Measurements from ENCODE around the gene FHL3. TPM values are rescaled to one million over a fixed set of nuclear protein-coding genes. Genes with fewer than 3 reads are reported as not detected.
"Not testable (repeated sequence)": the region's sequence is repeated elsewhere in the genome, so short reads cannot be mapped to it uniquely, and the experiment has no call there.

FHL3 gene
- total RNA-seq, 2 experiments from 2014 or later: 9.8 to 9.9 TPM

GRCh38 chr1:38043036-38043747 is 37.9 kb upstream of the FHL3 start:
- H3K9me3 Mint-ChIP-seq: no peaks in the 10 kb centered on the region
- H3K4me1 Mint-ChIP-seq: peaks cover 7% of the 10 kb centered on the region
- POLR2A ChIA-PET: no interaction called here
- H3K27me3 Mint-ChIP-seq: peaks cover 56% of the 10 kb centered on the region
- CTCF ChIA-PET: interaction anchor here (0.6 kb wide), 1 partner anchor 136 kb away, joined by 5 read pairs; no protein-coding TSS in a partner anchor
- DNase-seq: no peak
- H3K36me3 Mint-ChIP-seq (ENCODE audit: low read depth): no peaks in the 10 kb centered on the region
- H3K4me3 Mint-ChIP-seq: no peak overlapping the region
- H3K27ac Mint-ChIP-seq: no peak overlapping the region

- Mint-ChIP-seq H3K27me3 (peaks cover 46% of the 10 kb centered on the region), H3K36me3 (ENCODE audit: low read depth) (no peaks in the 10 kb centered on the region), H3K4me1 (peaks cover 5% of the 10 kb centered on the region), H3K4me3 (no peak overlapping the region), H3K27ac (no peak overlapping the region), H3K9me3 (no peaks in the 10 kb centered on the region)
- DNase-seq: no peak
- POLR2A ChIA-PET: no interaction called here
- CTCF ChIA-PET: interaction anchor here (0.5 to 1.3 kb wide), 3 partner anchors 13 to 53 kb away, joined by 3 to 5 read pairs (median 4); no protein-coding TSS in a partner anchor
Observed at GRCh38 chr1:38041936-38042834, 36.9 kb upstream of the FHL3 start.

GRCh38 chr1:38039331-38040088 is 34.2 kb upstream of the FHL3 start:
- Mint-ChIP-seq H3K4me1 (peaks cover 4% of the 10 kb centered on the region), H3K27ac (no peak overlapping the region), H3K4me3 (no peak overlapping the region), H3K27me3 (peaks cover 40% of the 10 kb centered on the region), H3K9me3 (no peaks in the 10 kb centered on the region), H3K36me3 (ENCODE audit: low read depth) (no peaks in the 10 kb centered on the region)
- DNase-seq: no peak
- ChIA-PET CTCF (interaction anchor here (1.4 kb wide), 1 partner anchor 9 kb away, joined by 4 read pairs; no protein-coding TSS in a partner anchor), POLR2A (no interaction called here)

- DNase-seq: no peak
- Mint-ChIP-seq H3K4me3 (no peak overlapping the region), H3K27me3 (peaks cover 34% of the 10 kb centered on the region), H3K4me1 (peaks cover under 1% of the 10 kb centered on the region), H3K9me3 (no peaks in the 10 kb centered on the region), H3K36me3 (ENCODE audit: low read depth) (no peaks in the 10 kb centered on the region), H3K27ac (no peak overlapping the region)
- POLR2A ChIA-PET: no interaction called here
- CTCF ChIA-PET: interaction anchor here (1.4 kb wide), 1 partner anchor 9 kb away, joined by 4 read pairs; no protein-coding TSS in a partner anchor
Observed at GRCh38 chr1:38038861-38039260, 33.5 kb upstream of the FHL3 start.

GRCh38 chr1:38037221-38037939 is 32.1 kb upstream of the FHL3 start:
- ChIA-PET POLR2A (no interaction called here), CTCF (no interaction called here)
- no peak for DNase-seq

GRCh38 chr1:38034871-38035270 is 29.6 kb upstream of the FHL3 start:
- Mint-ChIP-seq H3K4me1 (peaks cover 14% of the 10 kb centered on the region), H3K27ac (no peak overlapping the region), H3K27me3 (peaks cover 3% of the 10 kb centered on the region), H3K9me3 (no peaks in the 10 kb centered on the region), H3K36me3 (ENCODE audit: low read depth) (no peaks in the 10 kb centered on the region), H3K4me3 (no peak overlapping the region)
- no peak for DNase-seq
- ChIA-PET CTCF (no interaction called here), POLR2A (no interaction called here)

More at GRCh38 chr1:38037221-38037939, 32.1 kb upstream of the FHL3 start:
- H3K4me3 Mint-ChIP-seq: no peak overlapping the region
- no peaks in the 10 kb centered on the region for H3K4me1 Mint-ChIP-seq
- H3K9me3 Mint-ChIP-seq: no peaks in the 10 kb centered on the region
- H3K27me3 Mint-ChIP-seq: peaks cover 22% of the 10 kb centered on the region
- H3K27ac Mint-ChIP-seq: no peak overlapping the region
- H3K36me3 Mint-ChIP-seq (ENCODE audit: low read depth): no peaks in the 10 kb centered on the region

- not testable (repeated sequence) for DNase-seq; H3K4me3 Mint-ChIP-seq; H3K27ac Mint-ChIP-seq; H3K9me3 Mint-ChIP-seq; H3K27me3 Mint-ChIP-seq; H3K36me3 Mint-ChIP-seq (ENCODE audit: low read depth)
- POLR2A ChIA-PET: interaction anchor here (0.7 kb wide), 1 partner anchor 1737 kb away, joined by 8 read pairs; no protein-coding TSS in a partner anchor
- H3K4me1 Mint-ChIP-seq: peaks cover 33% of the 10 kb centered on the region
- CTCF ChIA-PET: interaction anchor here (0.7 to 1.9 kb wide), 3 partner anchors 154 to 803 kb away, joined by 3 to 5 read pairs (median 3); no protein-coding TSS in a partner anchor
Observed at GRCh38 chr1:38032992-38033391, 27.7 kb upstream of the FHL3 start.

GRCh38 chr1:38031513-38031866 is 26.2 kb upstream of the FHL3 start:
- Mint-ChIP-seq H3K9me3 (no peaks in the 10 kb centered on the region), H3K27ac (no peak overlapping the region), H3K36me3 (ENCODE audit: low read depth) (no peaks in the 10 kb centered on the region), H3K27me3 (no peaks in the 10 kb centered on the region), H3K4me3 (no peak overlapping the region), H3K4me1 (peaks cover 47% of the 10 kb centered on the region)
- DNase-seq: no peak
- POLR2A ChIA-PET: no interaction called here
- CTCF ChIA-PET: no interaction called here

GRCh38 chr1:38030596-38031512 is 25.5 kb upstream of the FHL3 start:
- no peaks in the 10 kb centered on the region for H3K36me3 Mint-ChIP-seq (ENCODE audit: low read depth)
- peak overlapping the region; percentile 80 for H3K27ac Mint-ChIP-seq
- H3K4me1 Mint-ChIP-seq: peaks cover 47% of the 10 kb centered on the region
- POLR2A ChIA-PET: interaction anchor here (0.7 kb wide), 1 partner anchor 338 kb away, joined by 3 read pairs; no protein-coding TSS in a partner anchor
- DNase-seq: no peak
- H3K27me3 Mint-ChIP-seq: no peaks in the 10 kb centered on the region
- H3K4me3 Mint-ChIP-seq: no peak overlapping the region
- H3K9me3 Mint-ChIP-seq: no peaks in the 10 kb centered on the region
- CTCF ChIA-PET: interaction anchor here (0.5 to 2.2 kb wide), 4 partner anchors 9 to 864 kb away, joined by 3 to 6 read pairs (median 4); no protein-coding TSS in a partner anchor

GRCh38 chr1:38029685-38030511 is 24.6 kb upstream of the FHL3 start:
- CTCF ChIA-PET: interaction anchor here (0.7 to 2.2 kb wide), 6 partner anchors 9 to 865 kb away, joined by 3 to 6 read pairs (median 4); no protein-coding TSS in a partner anchor
- Mint-ChIP-seq H3K36me3 (ENCODE audit: low read depth) (peaks cover 2% of the 10 kb centered on the region), H3K4me3 (peak overlapping the region; percentile 19), H3K27ac (peak overlapping the region; percentile 80), H3K4me1 (peaks cover 47% of the 10 kb centered on the region), H3K27me3 (no peaks in the 10 kb centered on the region), H3K9me3 (no peaks in the 10 kb centered on the region)
- peak; percentile 57 for DNase-seq
- POLR2A ChIA-PET: interaction anchor here (0.6 to 0.7 kb wide), 3 partner anchors 12 to 337 kb away, joined by 3 to 5 read pairs (median 4); no protein-coding TSS in a partner anchor

All from activated CD4-positive, alpha-beta T cell treated with anti-CD3 and anti-CD28 coated beads, Interleukin-2, amount 10 ng/mL, durations not matched to agents 7 days and 5 days (primary cell).